IPS DF 6.9 (cell line): ENCODE results near the gene CCRL2.
"Not testable (repeated sequence)": the region's sequence is repeated elsewhere in the genome, so short reads cannot be mapped to it uniquely, and the experiment has no call there.

Source experiments
- DNase-seq: peaks from one replicate; pipeline ENCODE4 v3.0.0-alpha.2; 2013; ENCODE audit warnings: low read depth, low spot score
- H3K27ac ChIP-seq: one replicate; pipeline ENCODE4 v1.5.1; 2013; ENCODE audit warnings: low read length, control low read depth
- H3K27me3 ChIP-seq: 2 replicates; pipeline ENCODE4 v1.6.1; 2013; ENCODE audit warnings: mild to moderate bottlenecking, low read length; ENCODE audit not compliant: control insufficient read depth, insufficient read depth
- H3K36me3 ChIP-seq: 2 replicates; pipeline ENCODE4 v1.6.1; 2013; ENCODE audit warnings: low read length; ENCODE audit not compliant: control insufficient read depth, insufficient read depth
- H3K4me1 ChIP-seq: 2 replicates; pipeline ENCODE4 v1.6.1; 2013; ENCODE audit warnings: low read length; ENCODE audit not compliant: control insufficient read depth, insufficient read depth
- H3K4me3 ChIP-seq: 2 replicates; pipeline ENCODE4 v1.5.1; 2013; ENCODE audit warnings: mild to moderate bottlenecking, low read length
- H3K9me3 ChIP-seq: 2 replicates; pipeline ENCODE4 v1.6.1; 2013; ENCODE audit warnings: low read length, inconsistent platforms; ENCODE audit not compliant: control insufficient read depth, insufficient read depth
- WGBS: extraction: QIAGEN DNeasy Blood & Tissue Kit; methylation state at CpG from one replicate; pipeline ENCODE4 v1.1.7; 2013; ENCODE audit warnings: mixed read lengths, missing lambda C conversion rate; ENCODE audit not compliant: insufficient read length, insufficient coverage; 5-methylcytosine and 5-hydroxymethylcytosine counted together

The CCRL2 gene

DNA sequence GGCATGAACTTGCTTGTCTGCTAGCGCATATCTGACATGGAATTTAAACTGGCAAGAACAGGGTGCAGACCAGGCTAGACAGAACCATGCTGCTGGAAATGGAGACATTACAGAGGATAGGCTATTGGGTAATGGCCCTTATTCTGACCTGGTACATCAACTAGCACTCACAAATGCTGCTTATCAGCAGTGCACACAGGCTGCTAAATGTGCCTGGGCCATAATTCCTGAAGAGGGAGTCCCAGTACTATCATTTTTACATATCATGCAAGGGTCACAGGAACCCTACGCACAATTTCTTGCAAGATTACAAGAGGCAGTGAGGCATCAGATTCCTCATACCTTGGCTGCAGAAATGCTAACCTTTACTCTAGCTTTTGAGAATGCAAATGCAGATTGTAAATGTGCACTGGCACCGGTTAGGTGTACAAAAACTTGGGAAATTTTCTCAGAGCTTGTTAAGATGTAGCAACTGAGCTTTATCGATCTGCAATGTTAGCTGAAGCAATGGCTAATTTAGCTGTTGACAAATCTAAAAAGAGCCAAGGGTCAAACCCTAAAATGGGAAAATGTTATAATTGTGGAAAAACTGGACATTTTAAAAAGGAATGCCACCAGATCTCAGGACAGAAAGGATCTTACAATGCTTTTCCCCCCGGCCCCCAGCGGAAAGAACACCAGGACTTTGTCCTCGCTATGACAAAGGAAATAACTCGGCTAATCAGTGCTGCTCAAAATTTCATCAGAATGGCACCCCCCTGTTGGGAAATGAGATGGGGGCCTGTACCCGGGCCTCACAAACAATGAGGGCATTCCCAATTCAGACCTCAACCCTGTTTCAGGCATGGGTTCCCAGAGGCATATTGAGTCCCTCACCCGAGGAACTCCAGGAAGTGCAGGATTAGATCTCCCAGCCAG lies 21.1 kb downstream of the CCRL2 start:
- no peaks in the 10 kb centered on the region for H3K36me3 ChIP-seq
- WGBS = no CpG with 5 or more reads among the region's 10 CpGs
- no peak overlapping the region for H3K27ac ChIP-seq
- DNase-seq = no peak
- no peaks in the 10 kb centered on the region for H3K27me3 ChIP-seq
- no peaks in the 10 kb centered on the region for H3K4me1 ChIP-seq
- no peaks in the 10 kb centered on the region for H3K9me3 ChIP-seq
- no peak overlapping the region for H3K4me3 ChIP-seq

GRCh38 chr3:46429250-46429649 lies 22.2 kb downstream of the CCRL2 start:
- Histone ChIP-seq H3K27ac (no peak overlapping the region), H3K4me3 (no peak overlapping the region), H3K4me1 (no peaks in the 10 kb centered on the region), H3K36me3 (no peaks in the 10 kb centered on the region), H3K27me3 (no peaks in the 10 kb centered on the region), H3K9me3 (no peaks in the 10 kb centered on the region)
- WGBS = no CpG with 5 or more reads among the region's 5 CpGs
- no peak for DNase-seq

GRCh38 chr3:46429671-46430070 lies 22.6 kb downstream of the CCRL2 start:
- no CpG with 5 or more reads among the region's 5 CpGs for WGBS
- Histone ChIP-seq H3K36me3 (no peaks in the 10 kb centered on the region), H3K27ac (no peak overlapping the region), H3K4me1 (no peaks in the 10 kb centered on the region), H3K9me3 (no peaks in the 10 kb centered on the region), H3K4me3 (no peak overlapping the region), H3K27me3 (no peaks in the 10 kb centered on the region)
- no peak for DNase-seq

GRCh38 chr3:46430879-46431278 lies 23.8 kb downstream of the CCRL2 start:
- not testable (repeated sequence) for H3K27ac ChIP-seq, H3K36me3 ChIP-seq, H3K9me3 ChIP-seq, H3K4me1 ChIP-seq, H3K4me3 ChIP-seq, H3K27me3 ChIP-seq, DNase-seq
- WGBS = no CpG with 5 or more reads among the region's 1 CpG

GRCh38 chr3:46431905-46432304 lies 24.8 kb downstream of the CCRL2 start:
- H3K4me3 ChIP-seq, H3K27me3 ChIP-seq, H3K9me3 ChIP-seq, H3K27ac ChIP-seq, DNase-seq, H3K4me1 ChIP-seq, H3K36me3 ChIP-seq: not testable (repeated sequence)
- WGBS = no CpG with 5 or more reads among the region's 5 CpGs

DNA sequence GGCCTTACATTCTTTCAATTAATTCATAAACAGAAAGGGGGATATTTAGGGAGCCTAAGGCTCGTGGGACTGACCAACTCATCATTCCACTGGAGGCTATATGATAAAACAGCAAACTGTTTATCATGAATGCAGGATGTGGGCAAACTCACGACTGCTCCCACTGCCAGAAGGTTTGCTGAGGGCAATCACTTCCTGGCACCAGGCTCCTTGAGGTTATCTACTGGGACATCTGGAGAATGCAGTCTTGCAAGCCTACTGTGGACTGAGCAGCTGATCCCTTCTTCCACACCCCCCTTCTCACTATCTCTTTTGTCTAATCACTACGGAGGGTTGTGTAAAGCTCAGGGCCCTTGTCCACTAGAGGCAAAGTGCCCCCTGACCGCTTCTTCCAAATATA lies 26.1 kb downstream of the CCRL2 start:
- not testable (repeated sequence) for H3K4me1 ChIP-seq, H3K27ac ChIP-seq, H3K4me3 ChIP-seq, H3K27me3 ChIP-seq, H3K9me3 ChIP-seq, H3K36me3 ChIP-seq, DNase-seq
- no CpG with 5 or more reads among the region's 4 CpGs for WGBS

- no CpG with 5 or more reads among the region's 1 CpG for WGBS
- no peak overlapping the region for H3K27ac ChIP-seq
These were observed 26.8 kb downstream of the CCRL2 start for GRCh38 chr3:46433841-46434240.

DNA sequence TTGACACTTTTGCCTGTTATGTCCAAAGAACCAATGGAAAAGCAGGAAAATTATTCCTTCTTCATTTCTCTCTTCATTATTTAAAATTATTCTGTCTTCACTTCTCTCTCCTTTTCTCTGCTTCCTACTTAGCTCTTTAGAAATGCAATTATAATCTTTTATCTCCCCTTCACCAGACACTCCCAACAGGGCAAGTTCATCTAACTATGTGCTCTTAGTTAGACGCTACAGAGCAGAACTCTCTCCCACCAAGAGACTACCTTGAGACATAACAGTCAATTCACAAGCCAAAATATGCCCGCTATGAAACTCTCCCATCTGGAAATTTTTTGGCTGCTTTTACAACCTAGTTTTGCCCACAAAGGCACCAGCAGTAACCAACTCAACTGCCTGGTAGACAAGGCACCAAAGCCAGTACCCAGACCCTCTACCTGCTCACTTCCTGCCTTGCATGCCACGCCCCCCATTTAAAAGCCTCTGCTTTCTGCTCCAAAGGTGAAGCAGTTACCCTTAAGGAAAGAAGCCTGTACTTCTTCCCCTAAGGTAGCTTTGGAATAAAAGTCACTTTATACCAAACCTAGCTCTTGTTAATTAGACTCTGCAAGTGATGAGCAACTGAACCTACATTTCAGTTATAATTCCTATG lies 28.1 kb downstream of the CCRL2 start:
- Histone ChIP-seq H3K27me3 (no peaks in the 10 kb centered on the region), H3K9me3 (no peaks in the 10 kb centered on the region), H3K4me1 (no peaks in the 10 kb centered on the region), H3K36me3 (no peaks in the 10 kb centered on the region), H3K27ac (no peak overlapping the region), H3K4me3 (no peak overlapping the region)
- DNase-seq = no peak
- WGBS = no CpG with 5 or more reads among the region's 3 CpGs

More at GRCh38 chr3:46433841-46434240, 26.8 kb downstream of the CCRL2 start:
- DNase-seq = no peak
- Histone ChIP-seq H3K4me3 (no peak overlapping the region), H3K4me1 (no peaks in the 10 kb centered on the region), H3K36me3 (no peaks in the 10 kb centered on the region), H3K9me3 (no peaks in the 10 kb centered on the region), H3K27me3 (no peaks in the 10 kb centered on the region)

DNA sequence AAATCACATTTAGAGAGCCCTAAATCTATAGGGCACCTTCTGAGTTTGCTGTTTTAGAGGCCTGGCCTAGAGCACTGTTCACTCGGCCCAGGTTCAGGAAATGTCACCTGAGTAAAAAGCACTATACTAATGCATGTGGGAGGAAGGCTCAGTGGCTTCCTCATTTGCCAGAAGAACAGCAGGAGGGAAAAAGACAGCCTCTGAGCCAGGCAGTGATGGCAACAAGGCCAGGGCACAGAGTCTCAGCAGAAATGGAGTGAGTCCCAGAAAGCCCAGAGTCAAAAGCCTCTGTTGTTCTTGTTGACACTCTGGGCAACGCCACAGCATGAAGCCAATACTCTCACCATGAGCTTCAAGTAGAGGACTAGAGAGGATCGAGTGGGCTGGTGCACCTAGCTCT lies 31.8 kb downstream of the CCRL2 start:
- DNase-seq = no peak
- Histone ChIP-seq H3K4me1 (no peaks in the 10 kb centered on the region), H3K4me3 (no peak overlapping the region), H3K36me3 (no peaks in the 10 kb centered on the region), H3K9me3 (no peaks in the 10 kb centered on the region), H3K27ac (no peak overlapping the region), H3K27me3 (no peaks in the 10 kb centered on the region)
- WGBS = no CpG with 5 or more reads among the region's 3 CpGs

- Histone ChIP-seq H3K27ac (no peak overlapping the region), H3K36me3 (no peaks in the 10 kb centered on the region), H3K9me3 (no peaks in the 10 kb centered on the region), H3K4me1 (no peaks in the 10 kb centered on the region), H3K27me3 (no peaks in the 10 kb centered on the region), H3K4me3 (no peak overlapping the region)
- WGBS = no CpG with 5 or more reads among the region's 4 CpGs
- DNase-seq = no peak
These were observed 33.7 kb downstream of the CCRL2 start for GRCh38 chr3:46440531-46441294.
